Measurements from ENCODE around the gene SGCD.
A peak's percentile ranks its signal among the peaks of the same experiment; 100 is the strongest.

SGCD gene

DNA sequence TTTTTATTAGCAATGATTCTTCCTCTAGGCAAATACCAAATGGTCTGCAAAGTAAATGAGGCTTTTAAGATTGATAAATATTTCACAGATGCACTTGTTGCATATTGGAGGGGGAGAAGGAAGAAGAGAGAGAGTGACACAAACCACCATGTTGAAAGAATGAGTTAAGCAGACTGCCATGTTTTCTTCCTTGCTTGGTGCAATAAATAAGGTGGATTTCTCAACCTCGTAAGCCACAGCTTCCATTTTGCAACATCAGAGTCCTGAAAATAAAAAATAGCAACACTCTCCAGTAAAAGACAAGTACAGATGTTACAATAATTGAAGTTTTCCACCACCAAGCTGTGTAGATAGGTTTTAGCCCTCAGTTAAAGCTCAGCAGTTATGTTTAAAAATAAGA, 202.9 kb downstream of the SGCD start:
- TF ChIP-seq SNAI2 (CRISPR knock-in tag; IDR thresholded peaks at IDR 0.05) (no peak), OSR1 (CRISPR knock-in tag; IDR thresholded peaks at IDR 0.05) (no peak), PPARA (CRISPR knock-in tag; IDR thresholded peaks at IDR 0.05; ENCODE audit: borderline replicate concordance) (no peak), ZNF565 (CRISPR knock-in tag; conservative IDR thresholded peaks at IDR 0.05; ENCODE audit: low read depth) (no peak)
- TF ChIP-seq, protein P1, sequence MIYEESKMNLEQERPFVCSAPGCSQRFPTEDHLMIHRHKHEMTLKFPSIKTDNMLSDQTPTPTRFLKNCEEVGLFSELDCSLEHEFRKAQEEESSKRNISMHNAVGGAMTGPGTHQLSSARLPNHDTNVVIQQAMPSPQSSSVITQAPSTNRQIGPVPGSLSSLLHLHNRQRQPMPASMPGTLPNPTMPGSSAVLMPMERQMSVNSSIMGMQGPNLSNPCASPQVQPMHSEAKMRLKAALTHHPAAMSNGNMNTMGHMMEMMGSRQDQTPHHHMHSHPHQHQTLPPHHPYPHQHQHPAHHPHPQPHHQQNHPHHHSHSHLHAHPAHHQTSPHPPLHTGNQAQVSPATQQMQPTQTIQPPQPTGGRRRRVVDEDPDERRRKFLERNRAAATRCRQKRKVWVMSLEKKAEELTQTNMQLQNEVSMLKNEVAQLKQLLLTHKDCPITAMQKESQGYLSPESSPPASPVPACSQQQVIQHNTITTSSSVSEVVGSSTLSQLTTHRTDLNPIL (CRISPR knock-in tag; IDR thresholded peaks at IDR 0.05; ENCODE audit: low read depth), result no peak

DNA sequence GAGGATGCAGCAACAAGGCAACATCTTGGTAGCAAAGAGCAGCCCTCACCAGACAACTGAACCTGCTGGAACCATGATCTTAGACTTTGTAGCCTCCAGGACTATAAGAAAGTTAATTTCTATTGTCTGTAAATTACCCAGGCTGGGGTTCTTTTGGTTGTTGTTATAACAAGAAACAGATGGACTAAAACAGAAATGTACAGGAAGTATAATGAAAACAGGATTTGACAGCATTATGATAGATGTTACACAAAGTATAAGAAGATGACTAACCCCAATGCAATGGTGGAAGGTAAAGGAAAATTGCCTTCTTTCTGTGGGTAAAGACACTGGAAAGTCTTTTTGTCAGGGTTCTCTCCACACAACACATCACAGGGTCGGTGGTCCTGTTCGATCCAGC, 204.2 kb downstream of the SGCD start:
- ATAC-seq, result peak; percentile 24; the same call in 1 of the 3 replicates
- TF ChIP-seq, protein P2, sequence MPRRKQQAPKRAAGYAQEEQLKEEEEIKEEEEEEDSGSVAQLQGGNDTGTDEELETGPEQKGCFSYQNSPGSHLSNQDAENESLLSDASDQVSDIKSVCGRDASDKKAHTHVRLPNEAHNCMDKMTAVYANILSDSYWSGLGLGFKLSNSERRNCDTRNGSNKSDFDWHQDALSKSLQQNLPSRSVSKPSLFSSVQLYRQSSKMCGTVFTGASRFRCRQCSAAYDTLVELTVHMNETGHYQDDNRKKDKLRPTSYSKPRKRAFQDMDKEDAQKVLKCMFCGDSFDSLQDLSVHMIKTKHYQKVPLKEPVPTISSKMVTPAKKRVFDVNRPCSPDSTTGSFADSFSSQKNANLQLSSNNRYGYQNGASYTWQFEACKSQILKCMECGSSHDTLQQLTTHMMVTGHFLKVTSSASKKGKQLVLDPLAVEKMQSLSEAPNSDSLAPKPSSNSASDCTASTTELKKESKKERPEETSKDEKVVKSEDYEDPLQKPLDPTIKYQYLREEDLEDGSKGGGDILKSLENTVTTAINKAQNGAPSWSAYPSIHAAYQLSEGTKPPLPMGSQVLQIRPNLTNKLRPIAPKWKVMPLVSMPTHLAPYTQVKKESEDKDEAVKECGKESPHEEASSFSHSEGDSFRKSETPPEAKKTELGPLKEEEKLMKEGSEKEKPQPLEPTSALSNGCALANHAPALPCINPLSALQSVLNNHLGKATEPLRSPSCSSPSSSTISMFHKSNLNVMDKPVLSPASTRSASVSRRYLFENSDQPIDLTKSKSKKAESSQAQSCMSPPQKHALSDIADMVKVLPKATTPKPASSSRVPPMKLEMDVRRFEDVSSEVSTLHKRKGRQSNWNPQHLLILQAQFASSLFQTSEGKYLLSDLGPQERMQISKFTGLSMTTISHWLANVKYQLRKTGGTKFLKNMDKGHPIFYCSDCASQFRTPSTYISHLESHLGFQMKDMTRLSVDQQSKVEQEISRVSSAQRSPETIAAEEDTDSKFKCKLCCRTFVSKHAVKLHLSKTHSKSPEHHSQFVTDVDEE (CRISPR knock-in tag; IDR thresholded peaks at IDR 0.05), result no peak
- peak; percentile 42; the same call in 1 of the 2 replicates for TF ChIP-seq ISL1 (CRISPR knock-in tag; IDR thresholded peaks at IDR 0.05)
- TF ChIP-seq, protein P3, sequence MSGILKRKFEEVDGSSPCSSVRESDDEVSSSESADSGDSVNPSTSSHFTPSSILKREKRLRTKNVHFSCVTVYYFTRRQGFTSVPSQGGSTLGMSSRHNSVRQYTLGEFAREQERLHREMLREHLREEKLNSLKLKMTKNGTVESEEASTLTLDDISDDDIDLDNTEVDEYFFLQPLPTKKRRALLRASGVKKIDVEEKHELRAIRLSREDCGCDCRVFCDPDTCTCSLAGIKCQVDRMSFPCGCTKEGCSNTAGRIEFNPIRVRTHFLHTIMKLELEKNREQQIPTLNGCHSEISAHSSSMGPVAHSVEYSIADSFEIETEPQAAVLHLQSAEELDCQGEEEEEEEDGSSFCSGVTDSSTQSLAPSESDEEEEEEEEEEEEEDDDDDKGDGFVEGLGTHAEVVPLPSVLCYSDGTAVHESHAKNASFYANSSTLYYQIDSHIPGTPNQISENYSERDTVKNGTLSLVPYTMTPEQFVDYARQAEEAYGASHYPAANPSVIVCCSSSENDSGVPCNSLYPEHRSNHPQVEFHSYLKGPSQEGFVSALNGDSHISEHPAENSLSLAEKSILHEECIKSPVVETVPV (CRISPR knock-in tag; IDR thresholded peaks at IDR 0.05), result no peak

More for the DNA sequence above, 202.9 kb downstream of the SGCD start:
- ATAC-seq, result no peak

DNA sequence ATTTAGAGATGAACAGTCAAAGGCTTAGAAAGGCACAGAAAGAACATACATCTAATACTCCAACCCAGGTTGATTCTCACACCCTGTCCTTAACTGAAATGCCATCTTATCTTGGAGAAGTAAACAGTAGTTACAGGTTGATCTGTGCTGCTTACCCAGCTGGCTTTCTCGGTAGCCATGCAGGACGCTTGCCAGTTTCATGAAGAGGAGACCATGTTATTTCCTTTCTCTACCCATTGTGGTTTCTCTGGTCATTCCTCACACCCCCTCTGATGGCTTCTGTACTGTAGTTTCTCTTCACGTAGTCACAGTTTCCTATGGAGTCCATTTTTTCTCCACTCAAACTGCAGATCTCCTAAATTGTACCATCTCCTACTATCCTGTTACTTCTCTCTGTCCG, 206.0 kb downstream of the SGCD start:
- ATAC-seq, result no peak

More for the DNA sequence above, 206.0 kb downstream of the SGCD start:
- TF ChIP-seq, protein P1 (CRISPR knock-in tag; IDR thresholded peaks at IDR 0.05; ENCODE audit: low read depth), result no peak
- no peak for TF ChIP-seq GLIS3 (CRISPR knock-in tag; IDR thresholded peaks at IDR 0.05)
- TF ChIP-seq, protein P2 (CRISPR knock-in tag; IDR thresholded peaks at IDR 0.05), result no peak
- no peak for TF ChIP-seq ZNF8 (CRISPR knock-in tag; IDR thresholded peaks at IDR 0.05)
- TF ChIP-seq SNAI2 (CRISPR knock-in tag; IDR thresholded peaks at IDR 0.05), result no peak
- no peak for TF ChIP-seq BACH2 (CRISPR knock-in tag; IDR thresholded peaks at IDR 0.05; ENCODE audit: borderline replicate concordance)
- TF ChIP-seq PPARA (CRISPR knock-in tag; IDR thresholded peaks at IDR 0.05; ENCODE audit: borderline replicate concordance), result no peak
- TF ChIP-seq, protein P4, sequence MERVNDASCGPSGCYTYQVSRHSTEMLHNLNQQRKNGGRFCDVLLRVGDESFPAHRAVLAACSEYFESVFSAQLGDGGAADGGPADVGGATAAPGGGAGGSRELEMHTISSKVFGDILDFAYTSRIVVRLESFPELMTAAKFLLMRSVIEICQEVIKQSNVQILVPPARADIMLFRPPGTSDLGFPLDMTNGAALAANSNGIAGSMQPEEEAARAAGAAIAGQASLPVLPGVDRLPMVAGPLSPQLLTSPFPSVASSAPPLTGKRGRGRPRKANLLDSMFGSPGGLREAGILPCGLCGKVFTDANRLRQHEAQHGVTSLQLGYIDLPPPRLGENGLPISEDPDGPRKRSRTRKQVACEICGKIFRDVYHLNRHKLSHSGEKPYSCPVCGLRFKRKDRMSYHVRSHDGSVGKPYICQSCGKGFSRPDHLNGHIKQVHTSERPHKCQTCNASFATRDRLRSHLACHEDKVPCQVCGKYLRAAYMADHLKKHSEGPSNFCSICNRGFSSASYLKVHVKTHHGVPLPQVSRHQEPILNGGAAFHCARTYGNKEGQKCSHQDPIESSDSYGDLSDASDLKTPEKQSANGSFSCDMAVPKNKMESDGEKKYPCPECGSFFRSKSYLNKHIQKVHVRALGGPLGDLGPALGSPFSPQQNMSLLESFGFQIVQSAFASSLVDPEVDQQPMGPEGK (CRISPR knock-in tag; IDR thresholded peaks at IDR 0.05; ENCODE audit: borderline replicate concordance), result no peak
- no peak for TF ChIP-seq TOX (CRISPR knock-in tag; IDR thresholded peaks at IDR 0.05; ENCODE audit: borderline replicate concordance)
- TF ChIP-seq ARNTL (CRISPR knock-in tag; IDR thresholded peaks at IDR 0.05; ENCODE audit: borderline replicate concordance, low read depth), result no peak
- no peak for TF ChIP-seq ZC3H10 (CRISPR knock-in tag; IDR thresholded peaks at IDR 0.05)
- TF ChIP-seq ZNF565 (CRISPR knock-in tag; conservative IDR thresholded peaks at IDR 0.05; ENCODE audit: low read depth), result no peak
- no peak for TF ChIP-seq ISL1 (CRISPR knock-in tag; IDR thresholded peaks at IDR 0.05)
- TF ChIP-seq ZNF70 (CRISPR knock-in tag; IDR thresholded peaks at IDR 0.05), result no peak
- TF ChIP-seq OSR1 (CRISPR knock-in tag; IDR thresholded peaks at IDR 0.05), result no peak
- TF ChIP-seq, protein P5, sequence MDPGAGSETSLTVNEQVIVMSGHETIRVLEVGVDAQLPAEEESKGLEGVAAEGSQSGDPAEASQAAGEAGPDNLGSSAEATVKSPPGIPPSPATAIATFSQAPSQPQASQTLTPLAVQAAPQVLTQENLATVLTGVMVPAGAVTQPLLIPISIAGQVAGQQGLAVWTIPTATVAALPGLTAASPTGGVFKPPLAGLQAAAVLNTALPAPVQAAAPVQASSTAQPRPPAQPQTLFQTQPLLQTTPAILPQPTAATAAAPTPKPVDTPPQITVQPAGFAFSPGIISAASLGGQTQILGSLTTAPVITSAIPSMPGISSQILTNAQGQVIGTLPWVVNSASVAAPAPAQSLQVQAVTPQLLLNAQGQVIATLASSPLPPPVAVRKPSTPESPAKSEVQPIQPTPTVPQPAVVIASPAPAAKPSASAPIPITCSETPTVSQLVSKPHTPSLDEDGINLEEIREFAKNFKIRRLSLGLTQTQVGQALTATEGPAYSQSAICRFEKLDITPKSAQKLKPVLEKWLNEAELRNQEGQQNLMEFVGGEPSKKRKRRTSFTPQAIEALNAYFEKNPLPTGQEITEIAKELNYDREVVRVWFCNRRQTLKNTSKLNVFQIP (CRISPR knock-in tag; IDR thresholded peaks at IDR 0.05; ENCODE audit: borderline replicate concordance, low read depth), result no peak
- no peak for TF ChIP-seq ZFP3 (CRISPR knock-in tag; IDR thresholded peaks at IDR 0.05)
- TF ChIP-seq RARB (CRISPR knock-in tag; IDR thresholded peaks at IDR 0.05), result no peak
- TF ChIP-seq, protein P3 (CRISPR knock-in tag; IDR thresholded peaks at IDR 0.05), result no peak
- no peak for TF ChIP-seq TCF4 (CRISPR knock-in tag; IDR thresholded peaks at IDR 0.05; ENCODE audit: borderline replicate concordance)
